Skeletal muscle tissue (tissue), 4 donors: ENCODE data around the gene RAB3A. TPM values are rescaled to one million over a fixed set of nuclear protein-coding genes. Genes with fewer than 3 reads are reported as not detected.

Experiments used
- H3K27ac ChIP-seq: one replicate; pipeline ENCODE4 v1.7.0; 2013; ENCODE audit warnings: mild to moderate bottlenecking, low read depth, low read length, inconsistent platforms
- H3K27me3 ChIP-seq, 3 donors: one replicate each; pipeline ENCODE4 v1.7.0; 2013; ENCODE audit warnings: low read length in 3 of 3; ENCODE audit not compliant: control insufficient read depth in 3 of 3, insufficient read depth in 3 of 3
- H3K36me3 ChIP-seq, 3 donors: one replicate each; pipeline ENCODE4 v1.7.0; 2013; ENCODE audit warnings: low read length in 3 of 3; ENCODE audit not compliant: control insufficient read depth in 3 of 3, insufficient read depth in 3 of 3
- H3K4me1 ChIP-seq, 3 donors: one replicate each; pipeline ENCODE4 v1.7.0; 2013; ENCODE audit warnings: low read length in 3 of 3, mild to moderate bottlenecking in 3 of 3; ENCODE audit not compliant: control insufficient read depth in 3 of 3, insufficient read depth in 3 of 3
- H3K4me3 ChIP-seq, 3 donors: one replicate each; pipeline ENCODE4 v1.7.0; 2013; ENCODE audit warnings: low read length in 3 of 3
- H3K9ac ChIP-seq, 3 donors: one replicate each; pipeline ENCODE4 v1.7.0; 2013; ENCODE audit warnings: low read length in 3 of 3, mild to moderate bottlenecking in 3 of 3, moderate library complexity in 2 of 3, low read depth in 1 of 3
- H3K9me3 ChIP-seq, 3 donors: one replicate each; pipeline ENCODE4 v1.7.0; 2013; ENCODE audit warnings: low read length in 3 of 3; ENCODE audit not compliant: control insufficient read depth in 3 of 3
- total RNA-seq: library from RNA; depleted of rRNA; stranded (reverse); fragments of >200 nt; gene quantifications from one replicate; pipeline ENCODE4 v1.2.3, GENCODE V29; 2014
- donor health status: Osteomylitis.

RAB3A gene
- total RNA-seq, 1 donor from 2014 or later = 0.52 TPM

DNA sequence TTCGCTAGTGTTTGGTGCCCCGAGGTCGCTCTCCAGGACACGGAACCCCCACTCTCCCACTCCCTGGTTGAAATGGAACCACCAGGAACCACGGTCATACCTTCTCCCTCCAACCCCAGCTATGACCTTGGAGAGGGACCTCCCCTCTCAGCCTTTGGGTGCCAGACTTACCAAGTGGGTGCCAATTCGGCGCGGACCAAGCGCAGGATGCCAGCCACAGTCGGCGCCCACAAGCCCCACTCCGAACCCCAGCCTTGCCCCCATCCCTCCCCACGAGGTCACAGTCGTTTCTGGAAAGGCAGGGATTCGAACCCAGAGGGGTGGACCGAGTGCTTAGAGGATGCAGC, 21.5 kb upstream of the RAB3A start:
- H3K4me3 ChIP-seq = peak overlapping the region in 2 of 3 donors; percentile 29 to 69
- H3K27ac ChIP-seq = peak overlapping the region; percentile 87

DNA sequence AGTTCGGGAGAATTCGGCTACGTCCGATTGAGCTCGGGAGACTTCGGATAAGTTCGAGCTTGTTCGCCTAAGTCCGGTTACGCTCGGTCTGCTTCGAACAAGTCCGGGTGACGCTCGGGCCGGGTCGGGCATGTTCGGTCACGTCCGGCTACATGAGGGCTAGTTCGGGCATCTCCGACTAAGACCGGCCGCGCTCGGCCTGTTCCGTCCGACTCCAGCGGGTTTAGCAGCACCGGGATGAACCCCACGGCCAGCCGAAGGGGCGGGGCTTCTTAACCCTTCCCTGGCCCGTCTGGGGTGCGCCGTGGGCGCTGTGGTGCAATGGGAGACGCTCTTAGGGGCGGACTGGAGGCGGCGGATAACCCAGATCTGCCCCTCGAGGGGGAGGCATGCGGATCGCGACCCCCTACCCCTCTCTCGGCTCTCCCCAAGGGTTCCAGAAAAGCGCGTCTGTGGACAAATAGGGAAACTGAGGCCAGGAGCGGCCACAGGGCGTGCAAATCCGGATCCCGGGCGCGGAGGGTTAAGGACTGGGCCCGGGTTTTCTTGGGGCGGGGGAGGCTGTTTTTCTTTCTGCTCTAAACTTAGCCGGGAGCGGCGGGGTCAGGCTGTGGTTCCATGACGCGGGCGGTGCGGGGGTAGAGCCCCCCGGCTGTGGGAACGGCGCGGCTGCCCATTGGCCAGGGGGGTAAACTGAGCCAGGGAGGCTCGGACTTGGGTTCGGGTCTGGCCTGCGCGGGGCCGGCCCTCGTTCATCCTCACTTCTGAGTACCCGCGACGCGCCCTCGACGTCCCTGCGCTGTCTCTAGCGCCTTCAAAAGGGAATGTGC, 20.9 kb upstream of the RAB3A start:
- Histone ChIP-seq H3K27ac (peak overlapping the region; percentile 87), H3K4me3 (peak overlapping the region; percentile 79 to 81 (median 80)), H3K27me3 (peaks cover 0 to 29% (median 20%) of the 10 kb centered on the region in 3 donors), H3K9ac (peak overlapping the region; percentile 57 to 79 (median 68)), H3K9me3 (no peaks in the 10 kb centered on the region), H3K4me1 (peaks cover 36 to 43% (median 38%) of the 10 kb centered on the region in 3 donors), H3K36me3 (no peaks in the 10 kb centered on the region)

More for the DNA sequence above, 21.5 kb upstream of the RAB3A start:
- Histone ChIP-seq H3K9me3 (no peaks in the 10 kb centered on the region), H3K36me3 (no peaks in the 10 kb centered on the region), H3K9ac (peak overlapping the region in 2 of 3 donors; percentile 68 to 79), H3K27me3 (peaks cover 0 to 29% (median 20%) of the 10 kb centered on the region in 3 donors), H3K4me1 (peaks cover 36 to 43% (median 38%) of the 10 kb centered on the region in 3 donors)

DNA sequence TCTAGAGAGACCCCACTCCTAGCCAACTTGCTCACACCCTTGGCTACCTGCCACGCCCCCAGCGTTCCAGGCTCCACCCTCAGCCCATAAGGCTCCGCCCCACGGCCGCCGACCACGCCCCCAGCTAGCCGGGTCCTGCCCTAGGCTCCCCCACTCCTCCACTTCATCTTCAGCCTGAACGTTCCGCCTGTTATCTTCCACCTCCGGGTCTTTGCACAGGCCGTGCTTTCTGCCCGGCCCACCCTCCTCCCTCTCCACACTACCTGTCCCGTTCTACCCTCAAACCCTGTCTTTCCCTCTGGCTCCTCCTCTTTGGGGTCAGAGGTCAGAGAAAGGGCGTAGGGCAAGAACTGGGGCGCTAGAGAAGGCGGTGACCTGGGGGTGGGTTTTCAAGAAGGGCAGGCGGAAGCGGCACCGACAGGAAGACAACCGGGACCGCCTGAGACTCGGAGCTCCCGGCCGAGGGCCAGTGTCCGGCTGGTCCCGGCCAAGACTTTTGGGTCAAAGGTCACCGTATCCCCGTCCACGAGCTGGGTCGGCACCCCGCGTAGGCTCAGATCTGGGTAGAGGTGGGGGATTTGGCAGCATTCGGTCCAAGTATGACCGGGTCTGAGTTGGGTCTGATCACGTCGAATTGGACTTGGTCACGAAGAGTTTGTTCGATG, 20.1 kb upstream of the RAB3A start:
- Histone ChIP-seq H3K4me3 (peak overlapping the region; percentile 79 to 81 (median 80)), H3K4me1 (peaks cover 36 to 43% (median 38%) of the 10 kb centered on the region in 3 donors), H3K27me3 (peaks cover 0 to 29% (median 20%) of the 10 kb centered on the region in 3 donors), H3K9me3 (no peaks in the 10 kb centered on the region), H3K36me3 (no peaks in the 10 kb centered on the region), H3K27ac (peak overlapping the region; percentile 32), H3K9ac (peak overlapping the region; percentile 43 to 68 (median 63))

DNA sequence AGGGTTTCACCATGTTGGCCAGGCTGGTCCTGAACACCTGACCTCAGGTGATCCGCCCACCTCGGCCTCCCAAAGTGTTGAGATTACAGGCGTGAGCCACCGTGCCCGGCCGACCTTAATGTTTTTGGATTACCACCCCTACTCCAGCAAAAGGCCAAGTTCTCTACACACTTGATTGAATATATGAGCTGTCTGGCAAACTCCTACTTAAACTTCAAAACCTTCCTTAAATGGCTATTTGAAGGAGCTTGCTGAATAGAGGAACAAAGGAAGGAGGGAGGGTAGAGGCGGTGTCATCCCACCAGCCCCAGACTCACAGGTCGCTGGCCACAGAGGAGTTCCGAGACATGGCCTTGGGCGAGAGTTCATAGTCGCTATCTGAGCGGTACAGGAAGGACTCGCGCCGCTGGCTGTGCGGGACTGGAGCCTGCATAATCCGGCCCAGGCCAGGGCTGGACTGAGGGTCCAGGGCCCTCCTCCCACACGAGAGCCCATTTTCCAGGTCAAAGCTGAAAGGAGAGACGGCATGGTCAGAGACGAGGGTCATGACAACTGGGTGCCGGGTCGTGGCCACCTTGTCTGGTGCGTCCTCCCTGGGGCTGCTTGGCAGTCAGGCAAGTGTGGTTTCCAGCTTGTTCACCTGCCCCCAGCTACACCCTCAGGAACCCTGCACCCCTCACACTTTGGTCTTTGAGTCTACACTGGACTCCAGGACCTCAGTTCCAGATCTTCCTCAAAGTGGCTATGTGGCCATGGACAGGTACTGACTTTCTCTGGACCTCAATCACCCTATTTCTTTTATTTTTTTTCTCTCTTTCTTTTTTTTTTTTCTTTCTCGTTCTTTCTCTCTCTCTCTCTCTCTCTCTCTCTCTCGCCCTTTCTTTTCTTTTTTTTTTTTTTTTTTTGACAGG, 18.2 kb upstream of the RAB3A start:
- Histone ChIP-seq H3K4me3 (no peak overlapping the region), H3K4me1 (peaks cover 21 to 27% (median 22%) of the 10 kb centered on the region in 3 donors), H3K36me3 (no peaks in the 10 kb centered on the region), H3K27ac (no peak overlapping the region), H3K9me3 (no peaks in the 10 kb centered on the region), H3K9ac (no peak overlapping the region), H3K27me3 (peaks cover 0 to 25% (median 20%) of the 10 kb centered on the region in 3 donors)

DNA sequence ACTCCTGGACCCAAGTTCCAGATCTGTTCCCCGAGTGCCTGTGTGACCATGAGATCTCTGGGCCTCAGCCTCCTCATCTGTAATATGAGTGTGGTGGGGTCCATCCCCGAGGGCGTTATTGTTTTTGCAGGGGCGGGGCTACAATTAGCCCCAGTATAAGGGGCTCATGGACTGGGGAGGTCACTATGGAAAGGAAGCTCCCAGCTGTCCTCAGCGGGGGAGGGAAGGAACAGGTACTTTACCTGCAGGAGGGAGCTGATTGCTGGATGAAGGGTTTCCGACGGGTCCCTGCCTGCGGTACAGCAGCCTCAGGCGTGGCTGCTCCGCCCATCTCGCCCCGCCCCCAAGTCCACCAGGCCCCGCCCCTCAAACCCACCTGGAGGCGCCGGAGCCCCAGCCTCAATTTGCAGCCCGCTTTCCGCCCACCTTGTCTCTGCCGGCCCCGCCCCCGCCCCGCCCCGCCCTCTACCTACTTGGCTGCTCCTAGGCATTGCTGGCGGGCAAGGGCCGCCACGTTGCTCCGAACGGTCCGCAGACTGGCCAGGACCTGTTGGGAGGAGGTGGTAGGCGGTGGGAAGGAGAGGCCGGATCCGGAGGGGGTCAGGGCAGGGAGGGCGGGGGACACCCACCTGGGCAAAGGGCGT, 16.9 kb upstream of the RAB3A start:
- peaks cover 14 to 20% (median 16%) of the 10 kb centered on the region in 3 donors for H3K4me1 ChIP-seq
- H3K9me3 ChIP-seq = no peaks in the 10 kb centered on the region
- no peak overlapping the region for H3K27ac ChIP-seq
- peaks cover 0 to 21% (median 19%) of the 10 kb centered on the region in 3 donors for H3K27me3 ChIP-seq
- no peak overlapping the region for H3K4me3 ChIP-seq
- H3K36me3 ChIP-seq = no peaks in the 10 kb centered on the region
- no peak overlapping the region for H3K9ac ChIP-seq

DNA sequence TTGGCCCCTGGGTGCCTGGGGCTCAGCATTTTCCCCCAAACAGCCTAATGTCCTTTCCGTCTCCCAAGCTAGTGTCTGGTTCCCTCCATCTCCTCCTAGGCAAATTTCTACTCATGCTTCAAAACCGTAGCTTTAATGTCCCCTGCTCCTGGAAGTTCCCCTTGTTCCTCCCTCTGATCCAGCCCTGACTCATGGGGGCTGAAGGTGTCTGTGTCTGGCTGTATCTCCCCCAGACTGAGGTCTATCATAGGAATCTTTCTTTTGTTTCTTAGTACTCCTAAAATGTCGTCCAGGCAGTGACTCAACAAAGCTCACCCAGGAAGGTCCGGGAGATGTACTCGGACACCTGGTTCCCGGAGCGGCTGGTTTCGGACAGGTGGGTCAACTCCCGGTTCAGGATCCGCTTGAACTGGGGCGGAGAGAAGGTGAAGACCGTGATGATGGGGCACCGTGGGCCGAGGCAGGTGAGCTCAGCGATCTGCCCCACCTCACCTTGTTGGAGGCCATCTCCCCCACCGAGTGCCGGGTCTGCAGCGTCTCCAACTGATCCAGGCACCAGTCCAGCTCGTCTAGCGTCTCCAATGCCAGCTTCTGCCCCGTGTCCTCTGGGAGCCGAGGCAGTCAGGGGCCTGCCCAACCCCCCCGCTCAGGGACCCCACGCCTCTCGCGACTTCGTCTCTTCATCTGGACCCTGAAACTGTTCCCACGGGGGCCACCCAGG, 16.2 kb upstream of the RAB3A start:
- H3K27me3 ChIP-seq = peaks cover 0 to 16% (median 15%) of the 10 kb centered on the region in 3 donors
- H3K4me3 ChIP-seq = no peak overlapping the region

DNA sequence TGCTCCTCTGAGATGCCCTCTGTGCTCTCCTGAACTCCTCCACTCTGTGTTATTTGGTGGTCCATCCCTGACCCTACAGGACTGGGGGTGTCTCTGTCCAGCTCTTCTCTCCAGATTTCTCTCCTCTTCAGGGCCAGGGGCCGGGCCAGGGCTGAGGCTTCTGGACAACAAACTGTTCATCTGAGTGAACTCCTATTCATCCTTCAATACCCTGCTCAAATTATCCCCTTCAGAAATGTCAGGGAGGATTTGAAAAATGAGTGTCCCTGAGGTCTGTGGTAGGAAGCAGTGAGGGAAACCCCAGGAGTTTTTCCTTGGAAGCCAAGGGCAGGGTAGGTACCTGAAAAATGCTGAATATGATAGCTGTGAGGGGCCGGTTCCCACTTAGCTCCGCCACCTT, 14.8 kb upstream of the RAB3A start:
- Histone ChIP-seq H3K9me3 (no peaks in the 10 kb centered on the region), H3K4me3 (no peak overlapping the region), H3K27ac (no peak overlapping the region), H3K4me1 (peaks cover 0 to under 1% (median 0%) of the 10 kb centered on the region in 3 donors), H3K36me3 (no peaks in the 10 kb centered on the region), H3K27me3 (peaks cover 0 to 13% (median 10%) of the 10 kb centered on the region in 3 donors), H3K9ac (no peak overlapping the region)

More for the DNA sequence above, 16.2 kb upstream of the RAB3A start:
- Histone ChIP-seq H3K36me3 (no peaks in the 10 kb centered on the region), H3K9me3 (no peaks in the 10 kb centered on the region), H3K27ac (no peak overlapping the region), H3K9ac (no peak overlapping the region), H3K4me1 (peaks cover 9 to 13% (median 10%) of the 10 kb centered on the region in 3 donors)

DNA sequence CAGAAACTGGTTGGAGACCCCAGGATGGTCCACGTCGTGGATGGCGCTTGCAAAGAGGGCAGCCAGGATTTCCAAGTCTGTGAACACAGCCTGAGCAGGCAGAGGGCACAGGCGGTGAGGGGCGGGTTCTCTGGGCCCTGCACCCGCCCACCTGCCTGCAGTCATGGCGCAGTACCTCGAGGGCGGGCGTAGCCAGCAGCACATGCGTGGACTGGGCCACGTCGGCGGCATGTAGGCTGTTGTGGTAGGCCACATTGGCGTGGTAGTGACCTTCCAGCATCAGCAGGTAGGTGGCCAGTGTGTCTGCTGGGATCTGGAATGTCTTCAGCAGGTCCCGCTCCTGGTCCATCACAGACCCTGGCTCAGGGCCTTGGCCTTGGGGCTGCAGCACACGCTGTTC, 14.3 kb upstream of the RAB3A start:
- H3K9ac ChIP-seq = no peak overlapping the region
- H3K4me3 ChIP-seq = no peak overlapping the region
- no peaks in the 10 kb centered on the region for H3K4me1 ChIP-seq
- H3K27me3 ChIP-seq = peaks cover 0 to 13% (median 10%) of the 10 kb centered on the region in 3 donors
- no peaks in the 10 kb centered on the region for H3K36me3 ChIP-seq
- no peak overlapping the region for H3K27ac ChIP-seq
- no peaks in the 10 kb centered on the region for H3K9me3 ChIP-seq

DNA sequence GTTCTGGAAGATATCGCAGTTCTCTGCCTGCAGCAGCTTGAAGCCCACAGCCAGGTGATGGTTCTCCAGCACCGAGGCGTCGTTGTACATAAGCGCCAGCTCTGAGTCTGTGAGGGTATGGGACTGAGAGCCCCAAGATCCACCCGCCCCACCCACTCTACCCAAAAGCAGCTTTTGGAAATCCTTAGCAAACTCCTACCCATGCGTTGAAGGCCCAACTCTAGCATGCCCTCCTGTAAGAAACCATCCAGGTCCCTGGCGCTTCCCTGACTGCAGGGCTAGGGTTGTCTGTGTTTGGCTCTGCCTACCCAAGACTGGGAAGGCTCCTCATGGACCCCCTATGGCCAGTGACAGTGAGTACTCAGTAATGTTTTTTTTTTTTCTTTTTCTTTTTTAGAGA, 12.9 kb upstream of the RAB3A start:
- Histone ChIP-seq H3K9me3 (no peaks in the 10 kb centered on the region), H3K27me3 (peaks cover 0 to 8% (median 4%) of the 10 kb centered on the region in 3 donors), H3K4me3 (no peak overlapping the region)

More for the DNA sequence above, 12.9 kb upstream of the RAB3A start:
- Histone ChIP-seq H3K36me3 (no peaks in the 10 kb centered on the region), H3K27ac (no peak overlapping the region), H3K4me1 (no peaks in the 10 kb centered on the region), H3K9ac (no peak overlapping the region)
